ENCODE results near the gene ABLIM1. TPM values are rescaled to one million over a fixed set of nuclear protein-coding genes. Genes with fewer than 3 reads are reported as not detected.

Gene ABLIM1
- total RNA-seq, 3 donors from 2014 or later = 89.0 to 216 (median 131) TPM

GRCh38 chr10:114565066-114565465, 93.0 kb downstream of the ABLIM1 start:
- Histone ChIP-seq H3K27ac (no peak overlapping the region), H3K27me3 (no peaks in the 10 kb centered on the region), H3K36me3 (no peaks in the 10 kb centered on the region), H3K4me3 (no peak overlapping the region), H3K4me1 (no peaks in the 10 kb centered on the region), H3K9me3 (no peaks in the 10 kb centered on the region)
- intact Hi-C loops (cut with DNase I; ENCODE audit: low total_unique reads) = no loop called here
- TF ChIP-seq POLR2AphosphoS5 (IDR thresholded peaks at IDR 0.05) (no peak), CTCF (IDR thresholded peaks at IDR 0.05) (no peak), POLR2A (IDR thresholded peaks at IDR 0.05) (no peak)
- no peak for DNase-seq (ENCODE audit: low spot score in 2 of 2)

GRCh38 chr10:114561008-114561523, 97.0 kb downstream of the ABLIM1 start:
- Histone ChIP-seq H3K4me3 (no peak overlapping the region), H3K27ac (no peak overlapping the region), H3K4me1 (no peaks in the 10 kb centered on the region), H3K27me3 (no peaks in the 10 kb centered on the region), H3K9me3 (no peaks in the 10 kb centered on the region), H3K36me3 (peaks cover 3% of the 10 kb centered on the region)
- intact Hi-C loops (cut with DNase I; ENCODE audit: low total_unique reads) = no loop called here
- TF ChIP-seq CTCF (IDR thresholded peaks at IDR 0.05) (no peak), POLR2AphosphoS5 (IDR thresholded peaks at IDR 0.05) (no peak), POLR2A (IDR thresholded peaks at IDR 0.05) (no peak)
- DNase-seq (ENCODE audit: low spot score in 2 of 2) = no peak

GRCh38 chr10:114560144-114560543, 97.9 kb downstream of the ABLIM1 start:
- intact Hi-C loops (cut with DNase I; ENCODE audit: low total_unique reads) = no loop called here
- peaks cover 3% of the 10 kb centered on the region for H3K36me3 ChIP-seq
- no peaks in the 10 kb centered on the region for H3K9me3 ChIP-seq
- no peak overlapping the region for H3K27ac ChIP-seq
- no peak for DNase-seq (ENCODE audit: low spot score in 2 of 2)
- no peak overlapping the region for H3K4me3 ChIP-seq
- no peaks in the 10 kb centered on the region for H3K27me3 ChIP-seq
- H3K4me1 ChIP-seq = no peaks in the 10 kb centered on the region
- TF ChIP-seq POLR2AphosphoS5 (IDR thresholded peaks at IDR 0.05) = no peak
- no peak for TF ChIP-seq CTCF (IDR thresholded peaks at IDR 0.05)
- no peak for TF ChIP-seq POLR2A (IDR thresholded peaks at IDR 0.05)

- H3K36me3 ChIP-seq = peaks cover 3% of the 10 kb centered on the region
- no peaks in the 10 kb centered on the region for H3K4me1 ChIP-seq
- DNase-seq (ENCODE audit: low spot score in 2 of 2) = no peak
- no peaks in the 10 kb centered on the region for H3K27me3 ChIP-seq
- H3K27ac ChIP-seq = no peak overlapping the region
- intact Hi-C loops (cut with DNase I; ENCODE audit: low total_unique reads) = loop anchor here (10.0 kb wide), 1 partner anchor 215 kb away; no protein-coding TSS in a partner anchor
- H3K4me3 ChIP-seq = no peak overlapping the region
- TF ChIP-seq POLR2A (IDR thresholded peaks at IDR 0.05) (no peak), CTCF (IDR thresholded peaks at IDR 0.05) (no peak), POLR2AphosphoS5 (IDR thresholded peaks at IDR 0.05) (no peak)
- H3K9me3 ChIP-seq = no peaks in the 10 kb centered on the region
These were observed 98.4 kb downstream of the ABLIM1 start for GRCh38 chr10:114559636-114560035.

- H3K9me3 ChIP-seq = no peaks in the 10 kb centered on the region
- peaks cover 3% of the 10 kb centered on the region for H3K36me3 ChIP-seq
- H3K27me3 ChIP-seq = no peaks in the 10 kb centered on the region
- no peak for DNase-seq (ENCODE audit: low spot score in 2 of 2)
- H3K27ac ChIP-seq = no peak overlapping the region
- intact Hi-C loops (cut with DNase I; ENCODE audit: low total_unique reads) = loop anchor here (10.0 kb wide), 1 partner anchor 217 kb away; no protein-coding TSS in a partner anchor
- H3K4me1 ChIP-seq = no peaks in the 10 kb centered on the region
- TF ChIP-seq POLR2AphosphoS5 (IDR thresholded peaks at IDR 0.05) = no peak
- TF ChIP-seq POLR2A (IDR thresholded peaks at IDR 0.05) = no peak
- H3K4me3 ChIP-seq = no peak overlapping the region
These were observed 100.2 kb downstream of the ABLIM1 start for GRCh38 chr10:114557854-114558253.
